ENCODE results near the gene BUD31. TPM values are rescaled to one million over a fixed set of nuclear protein-coding genes. Genes with fewer than 3 reads are reported as not detected.

The BUD31 gene
- total and polyA plus RNA-seq, 10 of the 15 experiments (the other 5 are each of a cell fraction or from before 2014, with no cell fraction given) = 74.2 to 317 (median 130) TPM

GRCh38 chr7:99380823-99381663, 27.7 kb upstream of the BUD31 start (continued):
- TF ChIP-seq FOXM1 (IDR thresholded peaks at IDR 0.05; ENCODE audit: low read depth, low read length) = no peak
- TF ChIP-seq TCF7 (IDR thresholded peaks at IDR 0.05; ENCODE audit: borderline replicate concordance) = no peak
- TF ChIP-seq RELA (IDR thresholded peaks at IDR 0.05; ENCODE audit: borderline replicate concordance, partially characterized antibody) = peak; percentile 84
- TF ChIP-seq GATAD2B (conservative IDR thresholded peaks at IDR 0.05; ENCODE audit: low read depth) = no peak; the same call in 1 of the 2 replicates
- TF ChIP-seq E4F1 (IDR thresholded peaks at IDR 0.05; ENCODE audit: borderline replicate concordance, partially characterized antibody) = peak; percentile 47
- TF ChIP-seq BHLHE40 (IDR thresholded peaks at IDR 0.05; ENCODE audit: borderline replicate concordance in 1 of 2, low read depth in 2 of 2, low read length in 1 of 2) = peak; percentile 97 to 98
- TF ChIP-seq TARDBP (IDR thresholded peaks at IDR 0.05; ENCODE audit: borderline replicate concordance) = peak; percentile 86
- no peak; the same call in 1 of the 2 replicates for TF ChIP-seq EED (IDR thresholded peaks at IDR 0.05; ENCODE audit: low read depth)
- TF ChIP-seq POLR2AphosphoS2 (IDR thresholded peaks at IDR 0.05; ENCODE audit: low read depth, low read length) = peak; percentile 38
- TF ChIP-seq ZNF687 (IDR thresholded peaks at IDR 0.05) = peak; percentile 89
- no peak for TF ChIP-seq ATF3 (IDR thresholded peaks at IDR 0.05; ENCODE audit: borderline replicate concordance, extremely low read depth, low read depth, low read length)
- no peak for TF ChIP-seq MTA3 (IDR thresholded peaks at IDR 0.05; ENCODE audit: borderline replicate concordance, low read length)
